ENCODE results near the gene GDF7.

GRCh38 chr2:20648206-20648605 lies 18.7 kb upstream of the GDF7 start:
- TF ChIP-seq CTCF (optimal IDR thresholded peaks at IDR 0.05 in 1 of 3, IDR thresholded peaks at IDR 0.05 in 1 of 3, conservative IDR thresholded peaks at IDR 0.05 in 1 of 3; ENCODE audit: extremely low read depth in 1 of 3, insufficient read depth in 2 of 3, low read length in 3 of 3) (no peak), EZH2 (IDR thresholded peaks at IDR 0.05; ENCODE audit: low read length) (no peak)
